GM18511 (cell line): Measurements from ENCODE around the gene ATMIN.

Source experiments
- ATAC-seq: cut with Tn5 transposase; IDR thresholded peaks from one replicate; pipeline ENCODE4 v1.9.1; 2021; ENCODE audit warnings: mild to moderate bottlenecking, moderate library complexity; ENCODE audit not compliant: unreplicated experiment

Gene ATMIN, protein sequence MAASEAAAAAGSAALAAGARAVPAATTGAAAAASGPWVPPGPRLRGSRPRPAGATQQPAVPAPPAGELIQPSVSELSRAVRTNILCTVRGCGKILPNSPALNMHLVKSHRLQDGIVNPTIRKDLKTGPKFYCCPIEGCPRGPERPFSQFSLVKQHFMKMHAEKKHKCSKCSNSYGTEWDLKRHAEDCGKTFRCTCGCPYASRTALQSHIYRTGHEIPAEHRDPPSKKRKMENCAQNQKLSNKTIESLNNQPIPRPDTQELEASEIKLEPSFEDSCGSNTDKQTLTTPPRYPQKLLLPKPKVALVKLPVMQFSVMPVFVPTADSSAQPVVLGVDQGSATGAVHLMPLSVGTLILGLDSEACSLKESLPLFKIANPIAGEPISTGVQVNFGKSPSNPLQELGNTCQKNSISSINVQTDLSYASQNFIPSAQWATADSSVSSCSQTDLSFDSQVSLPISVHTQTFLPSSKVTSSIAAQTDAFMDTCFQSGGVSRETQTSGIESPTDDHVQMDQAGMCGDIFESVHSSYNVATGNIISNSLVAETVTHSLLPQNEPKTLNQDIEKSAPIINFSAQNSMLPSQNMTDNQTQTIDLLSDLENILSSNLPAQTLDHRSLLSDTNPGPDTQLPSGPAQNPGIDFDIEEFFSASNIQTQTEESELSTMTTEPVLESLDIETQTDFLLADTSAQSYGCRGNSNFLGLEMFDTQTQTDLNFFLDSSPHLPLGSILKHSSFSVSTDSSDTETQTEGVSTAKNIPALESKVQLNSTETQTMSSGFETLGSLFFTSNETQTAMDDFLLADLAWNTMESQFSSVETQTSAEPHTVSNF

DNA sequence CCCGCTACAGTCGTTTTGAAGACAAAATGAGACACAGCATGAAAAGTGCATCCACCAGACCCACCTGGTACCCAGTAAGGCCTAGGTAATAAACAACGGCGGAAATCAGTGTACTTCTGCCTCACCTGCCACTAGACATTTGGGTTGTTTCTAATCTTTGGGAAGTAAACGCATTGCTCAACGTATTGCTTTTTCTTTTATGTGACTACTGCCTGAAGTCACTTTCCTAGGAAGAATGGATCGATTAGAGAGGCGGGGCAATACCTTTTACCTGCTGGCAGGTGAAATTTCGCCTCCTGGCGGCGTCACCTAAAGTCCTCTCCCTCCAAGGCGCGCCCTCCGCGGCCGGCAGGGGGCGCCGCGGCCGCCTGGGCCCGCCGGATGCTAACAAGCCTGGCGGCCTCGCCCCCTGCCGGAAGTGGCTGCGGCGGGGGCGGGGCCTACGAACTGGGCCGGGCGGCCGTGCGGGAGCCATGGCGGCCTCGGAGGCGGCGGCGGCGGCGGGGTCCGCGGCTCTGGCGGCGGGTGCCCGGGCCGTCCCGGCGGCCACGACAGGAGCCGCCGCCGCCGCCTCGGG is at the start of gene ATMIN:
ATMIN (plus strand) TSS at position 445 of the 577 bp plus-strand sequence; CDS start at position 474, 29 bp downstream.
- ATAC-seq, result peak; percentile 93

DNA sequence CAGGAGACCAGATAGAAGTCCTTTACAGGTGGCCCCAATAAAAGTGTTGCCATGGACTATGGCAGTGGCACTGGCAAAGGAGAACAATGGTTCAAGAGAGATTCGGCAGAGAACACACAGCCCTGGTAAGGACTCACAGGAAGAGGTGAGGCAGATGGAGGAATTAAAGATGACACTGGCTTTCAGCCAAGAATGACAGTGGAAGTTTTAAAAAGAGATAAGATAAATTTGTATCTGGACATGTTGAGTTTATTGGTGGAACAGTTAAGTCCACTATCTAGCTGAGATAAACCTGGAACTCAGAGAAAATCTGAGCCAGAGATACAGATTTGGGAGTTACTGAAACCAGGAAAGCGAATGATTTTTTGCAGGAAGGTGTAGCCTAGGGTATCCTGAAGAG is 49.1 kb upstream of the ATMIN start:
- ATAC-seq, result no peak

DNA sequence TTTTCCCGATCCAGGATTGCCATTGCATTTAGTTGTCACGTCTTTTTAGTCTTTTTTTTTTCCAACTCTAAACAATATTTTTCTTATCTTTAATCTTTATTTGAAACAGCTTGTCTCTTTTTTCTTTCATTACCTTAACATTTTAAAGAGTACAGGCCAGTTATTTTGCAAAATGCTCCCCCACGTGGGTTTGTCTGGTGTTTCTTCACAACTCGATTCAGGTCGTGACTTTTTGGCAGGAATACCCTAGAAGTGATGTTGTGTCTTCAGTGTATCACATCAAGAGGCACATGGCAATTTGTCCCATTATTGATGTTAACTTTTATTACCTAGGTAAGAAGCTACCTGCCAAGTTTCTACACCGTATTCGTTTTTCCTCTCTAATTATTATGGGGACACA is 46.9 kb upstream of the ATMIN start:
- no peak for ATAC-seq

DNA sequence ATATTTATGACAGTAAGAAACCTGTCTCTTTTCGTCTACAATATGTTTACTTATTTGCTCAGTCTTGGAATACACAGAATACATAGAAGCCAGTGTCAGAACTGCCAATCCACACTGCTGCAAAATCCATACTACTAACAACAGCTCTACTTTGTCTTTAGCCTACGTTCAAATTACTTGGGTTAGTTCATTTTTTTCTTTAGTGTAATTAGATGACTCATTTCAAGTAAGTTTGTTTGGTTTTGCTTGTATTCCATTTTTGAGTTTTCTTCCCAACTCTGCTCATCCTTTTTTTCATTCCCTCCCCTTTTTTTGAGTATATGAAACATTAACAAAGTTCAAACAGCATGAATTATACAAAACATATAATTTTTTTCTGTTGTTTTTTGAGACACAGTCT is 45.8 kb upstream of the ATMIN start:
- ATAC-seq, result no peak

DNA sequence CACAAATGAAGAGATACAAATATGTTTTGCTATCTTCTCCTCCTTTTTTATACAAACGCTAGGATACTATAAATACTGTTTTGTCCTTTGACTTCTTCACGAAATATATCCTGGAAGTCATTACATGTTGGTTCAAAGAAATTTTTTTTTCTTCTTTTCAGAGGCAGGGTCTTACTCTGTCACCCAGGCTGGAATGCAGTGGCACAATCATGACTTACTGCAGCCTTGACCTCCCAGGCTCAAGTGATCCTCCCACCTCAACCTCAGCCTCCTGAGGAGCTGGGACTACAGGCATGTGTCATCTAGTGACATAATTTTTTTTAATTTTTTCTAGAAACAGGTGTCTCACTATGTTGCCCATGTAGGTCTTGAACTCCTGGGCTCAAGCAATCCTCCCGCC is 45.1 kb upstream of the ATMIN start:
- ATAC-seq, result no peak

DNA sequence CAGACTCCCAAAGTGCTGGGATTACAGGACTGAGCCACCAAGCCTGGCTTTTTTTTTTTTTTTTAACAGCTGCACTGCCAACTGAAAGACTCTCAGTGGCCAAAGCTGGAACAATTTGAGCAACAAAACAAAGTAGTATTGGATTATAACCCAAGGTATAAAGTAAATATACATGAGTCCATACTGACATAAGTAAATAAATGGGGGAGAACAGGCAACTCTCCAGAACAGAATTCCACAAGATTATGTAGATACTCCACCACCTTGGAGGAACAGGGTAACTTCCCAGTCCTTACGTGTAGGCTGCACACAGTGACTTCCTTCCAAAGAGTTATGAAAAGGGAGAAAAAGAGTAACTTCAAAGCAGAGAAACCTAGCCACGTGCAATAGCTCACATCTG is 44.7 kb upstream of the ATMIN start:
- no peak for ATAC-seq

DNA sequence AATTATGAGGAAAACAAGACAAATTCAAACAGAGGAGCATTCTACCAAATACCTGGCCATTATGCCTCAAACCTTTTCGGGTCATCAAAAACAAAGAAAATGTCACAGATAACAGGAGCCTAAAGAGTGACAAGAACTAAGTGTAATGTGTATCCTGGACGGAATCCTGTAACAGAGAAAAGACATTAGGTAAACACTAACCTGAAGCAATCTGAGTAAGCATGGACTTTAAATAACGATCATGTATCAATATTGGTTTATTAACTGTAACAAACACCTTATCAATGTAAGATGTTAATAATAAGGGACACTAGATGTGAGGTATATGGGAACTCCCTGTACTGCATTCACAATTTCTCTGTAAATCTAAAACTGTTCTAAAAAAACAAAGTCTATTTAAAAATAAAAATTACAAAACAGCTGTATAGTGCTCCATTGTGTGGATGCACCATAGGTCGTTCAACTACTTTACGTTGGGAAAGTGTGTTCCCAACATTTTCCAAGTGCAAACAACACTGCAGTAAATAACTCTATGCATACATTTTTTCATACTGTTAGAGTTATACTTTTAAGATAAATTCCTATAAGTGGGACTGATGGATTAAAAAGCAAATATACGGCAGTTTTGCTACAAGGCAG is 43.7 kb upstream of the ATMIN start:
- no peak for ATAC-seq

DNA sequence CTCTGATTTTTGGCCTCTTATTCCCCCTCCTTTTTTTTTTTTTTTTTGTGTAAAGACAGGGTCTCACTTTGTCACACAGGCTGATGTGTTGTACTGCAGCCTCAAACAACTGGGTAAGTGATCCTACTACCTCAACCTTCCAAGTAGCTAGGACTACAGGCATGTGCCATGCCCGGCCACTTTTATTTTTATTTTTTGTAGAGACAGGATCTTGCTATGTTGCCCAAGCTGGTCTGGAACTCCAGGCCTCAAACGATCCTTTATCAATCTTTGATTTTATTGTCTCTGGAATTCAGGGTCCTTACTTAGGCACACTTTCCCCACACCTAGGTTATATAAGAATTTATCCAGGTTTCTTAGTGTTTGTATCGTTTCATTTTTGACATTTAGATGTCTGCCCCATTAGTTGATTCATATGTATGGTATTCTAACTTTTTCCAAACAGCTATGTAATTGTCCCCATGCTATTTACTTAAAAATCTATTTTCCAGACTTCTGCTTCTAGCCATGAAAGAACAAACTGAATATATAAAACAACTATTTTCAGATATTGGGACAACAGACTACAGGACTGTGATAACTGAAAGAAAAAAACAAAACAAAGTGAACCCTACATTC is 42.9 kb upstream of the ATMIN start:
- no peak for ATAC-seq

DNA sequence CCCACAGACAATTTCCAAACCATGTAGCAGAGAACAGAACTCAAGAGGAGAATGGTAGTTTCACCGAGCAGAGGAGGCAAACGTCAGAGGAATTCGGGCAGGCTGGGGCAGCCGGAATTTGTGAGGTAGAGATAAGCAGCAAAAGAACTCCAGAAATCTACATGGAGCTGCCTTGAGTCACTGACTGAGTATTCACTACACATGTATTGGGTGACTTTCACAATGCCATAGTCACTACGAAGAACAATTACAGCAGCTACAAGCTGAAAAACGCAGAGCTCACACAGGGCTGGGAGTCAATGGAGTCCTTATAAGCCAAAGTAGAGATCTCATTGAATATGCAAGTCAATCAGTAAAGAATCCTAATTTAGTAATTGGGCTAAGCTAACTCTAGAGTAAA is 42.3 kb upstream of the ATMIN start:
- no peak for ATAC-seq

DNA sequence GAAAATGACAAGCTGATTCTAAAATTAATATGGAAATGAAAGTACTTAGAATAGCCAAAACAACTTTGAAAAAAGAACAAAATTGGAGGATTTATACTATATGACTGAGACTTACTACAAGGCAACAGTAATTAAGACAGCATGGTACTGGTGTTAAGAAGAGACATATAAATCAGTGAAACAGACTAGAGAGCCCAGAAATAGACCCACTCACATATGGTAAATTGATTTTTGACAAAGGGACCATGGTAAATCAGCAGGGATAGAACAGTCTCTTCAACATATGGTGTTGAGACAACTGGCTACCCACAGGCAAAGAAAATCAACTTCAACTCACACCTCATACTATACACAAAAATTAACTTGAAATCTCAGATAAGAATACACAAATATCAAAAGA is 41.8 kb upstream of the ATMIN start:
- no peak for ATAC-seq

DNA sequence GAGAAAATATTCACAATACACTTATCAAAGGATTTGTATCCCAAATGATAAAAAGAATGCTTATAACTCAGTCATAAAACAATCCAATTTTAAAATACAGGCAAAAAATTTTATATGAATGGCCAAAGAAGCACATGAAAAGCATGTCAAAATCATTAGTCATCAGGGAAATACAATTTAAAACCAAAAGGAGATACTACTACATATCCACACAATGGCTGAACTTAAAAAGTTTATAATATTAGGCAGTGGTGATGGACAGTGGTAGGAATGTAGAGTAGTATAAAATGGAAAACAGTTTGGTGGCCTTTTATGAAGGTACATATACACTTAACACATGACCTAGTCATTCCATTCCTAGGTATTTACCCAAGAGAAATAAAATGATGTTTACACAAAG is 41.2 kb upstream of the ATMIN start:
- ATAC-seq, result no peak

DNA sequence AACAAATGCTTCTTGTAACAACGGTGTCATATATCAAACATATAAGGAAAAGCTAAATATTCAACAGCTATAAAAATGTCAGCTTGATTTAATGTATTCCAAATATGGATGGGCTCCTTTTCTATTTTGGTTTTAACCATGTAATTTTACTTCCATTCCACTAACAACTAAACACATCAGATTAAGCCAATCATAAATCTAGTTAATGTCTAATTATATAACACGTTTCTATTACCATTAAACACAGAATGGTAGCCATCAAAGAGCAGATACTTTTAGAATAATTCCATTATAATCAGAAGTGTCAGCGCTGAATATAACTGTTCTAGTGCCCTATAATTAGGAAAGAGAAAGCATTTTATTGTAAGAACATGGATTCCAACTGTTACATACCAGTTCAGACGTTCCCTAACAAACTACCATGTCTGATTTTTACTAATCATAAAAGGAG is 38.9 kb upstream of the ATMIN start:
- no peak for ATAC-seq

DNA sequence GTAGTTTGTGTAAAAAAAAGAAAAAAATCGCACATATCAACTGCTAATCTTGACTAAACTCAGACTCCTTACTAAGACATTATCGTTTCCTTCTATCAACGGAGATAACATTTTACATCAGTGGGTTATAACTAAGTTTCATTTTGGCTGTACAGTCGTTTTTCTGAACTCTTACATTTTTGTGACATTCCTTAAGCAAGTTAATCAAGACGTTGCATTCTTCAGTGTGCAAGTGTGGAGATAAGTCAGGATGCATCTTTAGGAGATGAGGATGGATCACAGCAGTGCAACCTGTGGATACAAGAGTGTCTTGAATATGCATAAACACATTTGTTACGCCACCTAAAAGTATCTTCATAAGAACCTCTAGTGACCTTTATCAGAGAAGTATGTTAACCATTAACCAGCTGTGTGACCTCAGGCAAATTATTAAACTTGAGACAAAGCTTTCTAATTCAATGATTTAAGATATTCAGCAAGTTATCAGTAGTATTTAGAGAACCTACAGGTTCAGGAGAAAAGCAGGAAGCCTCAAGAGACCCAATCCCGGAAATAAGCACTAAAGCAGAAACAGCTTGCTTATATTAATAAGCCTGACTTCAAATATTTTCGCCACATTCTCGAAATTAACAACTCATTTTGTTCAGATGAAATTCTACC is 38.4 kb upstream of the ATMIN start:
- ATAC-seq, result peak; percentile 74

DNA sequence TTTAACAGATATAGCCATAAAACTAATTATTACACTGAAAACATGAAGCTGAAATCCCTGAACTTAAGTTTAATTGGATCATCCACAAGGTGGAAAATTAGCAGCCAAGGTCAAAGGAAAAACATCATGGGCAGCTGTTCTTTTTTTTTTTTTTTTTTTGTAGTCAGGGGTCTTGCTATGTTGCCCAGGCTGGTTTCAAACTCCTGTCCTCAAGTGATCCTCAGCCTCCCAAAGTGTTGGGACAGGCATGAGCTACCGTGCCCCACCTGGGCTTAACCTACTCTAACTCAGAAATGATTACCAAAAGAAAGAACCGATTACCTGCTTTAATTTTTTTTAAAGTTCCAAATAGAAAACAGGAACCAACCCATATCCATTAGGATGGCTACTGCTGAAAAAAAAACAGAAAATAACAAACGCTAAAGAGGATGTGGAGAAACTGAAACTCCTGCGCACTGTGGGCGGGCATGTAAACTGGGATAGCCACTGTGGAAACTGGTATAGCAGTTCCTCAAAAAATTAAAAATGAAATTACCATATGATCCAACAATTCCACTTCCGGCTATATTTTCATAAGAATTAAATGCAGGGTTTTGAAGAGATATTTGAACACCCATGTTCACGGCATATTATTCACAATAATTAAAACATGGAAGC is 37.5 kb upstream of the ATMIN start:
- ATAC-seq, result no peak

DNA sequence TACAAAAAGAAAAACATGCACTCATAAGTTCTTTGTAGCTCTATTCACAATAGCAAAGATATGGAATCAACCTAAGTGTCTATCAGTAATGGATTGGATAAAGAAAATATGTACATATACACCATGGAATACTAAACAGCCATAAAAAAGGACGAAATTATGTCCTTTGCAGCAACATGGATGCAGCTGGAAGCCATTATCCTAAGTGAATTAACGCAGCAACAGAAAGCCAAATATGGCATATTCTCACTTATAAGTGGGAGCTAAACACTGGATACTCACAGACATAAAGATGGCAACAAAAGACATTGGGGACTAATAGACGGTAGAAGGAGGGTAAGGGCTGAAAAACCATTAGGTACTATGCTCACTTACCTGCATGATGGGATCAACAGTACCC is 34.8 kb upstream of the ATMIN start:
- no peak for ATAC-seq

DNA sequence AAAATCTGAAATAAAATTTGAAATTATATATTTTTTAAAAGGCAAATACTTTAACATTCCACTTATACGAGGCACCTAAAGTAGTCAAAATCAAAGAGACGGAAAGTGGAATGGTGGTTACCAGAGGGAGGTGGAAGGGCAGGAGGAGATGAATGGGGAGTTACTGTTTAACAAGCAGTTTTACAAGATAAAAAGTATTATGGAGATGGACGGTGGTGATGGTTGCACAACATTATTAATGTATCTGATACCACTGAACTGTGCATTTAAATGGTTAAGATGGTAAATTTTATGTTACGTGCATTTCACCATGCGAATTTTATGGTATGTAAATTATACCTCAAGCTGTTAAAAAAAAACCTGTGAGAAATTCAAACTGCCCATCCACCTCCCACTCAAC is 34.3 kb upstream of the ATMIN start:
- no peak for ATAC-seq

DNA sequence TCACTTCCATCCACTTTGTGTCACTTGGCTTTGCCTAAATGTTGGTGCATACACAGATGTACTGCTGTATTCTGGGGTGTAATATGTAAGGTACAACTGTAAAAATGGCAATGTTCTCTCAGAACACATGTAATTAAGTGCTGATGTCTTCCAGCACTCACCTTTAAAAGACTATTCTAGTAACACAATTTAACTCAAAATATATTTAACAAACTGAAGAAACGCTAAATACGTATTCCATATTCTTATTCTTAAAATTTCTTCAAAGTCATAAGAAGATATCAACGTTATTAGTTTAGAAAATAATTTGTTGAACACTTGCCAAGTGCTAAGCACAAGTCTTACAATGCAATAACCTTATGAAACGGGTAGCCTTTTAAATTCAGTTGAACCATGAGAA is 32.6 kb upstream of the ATMIN start:
- ATAC-seq, result no peak

DNA sequence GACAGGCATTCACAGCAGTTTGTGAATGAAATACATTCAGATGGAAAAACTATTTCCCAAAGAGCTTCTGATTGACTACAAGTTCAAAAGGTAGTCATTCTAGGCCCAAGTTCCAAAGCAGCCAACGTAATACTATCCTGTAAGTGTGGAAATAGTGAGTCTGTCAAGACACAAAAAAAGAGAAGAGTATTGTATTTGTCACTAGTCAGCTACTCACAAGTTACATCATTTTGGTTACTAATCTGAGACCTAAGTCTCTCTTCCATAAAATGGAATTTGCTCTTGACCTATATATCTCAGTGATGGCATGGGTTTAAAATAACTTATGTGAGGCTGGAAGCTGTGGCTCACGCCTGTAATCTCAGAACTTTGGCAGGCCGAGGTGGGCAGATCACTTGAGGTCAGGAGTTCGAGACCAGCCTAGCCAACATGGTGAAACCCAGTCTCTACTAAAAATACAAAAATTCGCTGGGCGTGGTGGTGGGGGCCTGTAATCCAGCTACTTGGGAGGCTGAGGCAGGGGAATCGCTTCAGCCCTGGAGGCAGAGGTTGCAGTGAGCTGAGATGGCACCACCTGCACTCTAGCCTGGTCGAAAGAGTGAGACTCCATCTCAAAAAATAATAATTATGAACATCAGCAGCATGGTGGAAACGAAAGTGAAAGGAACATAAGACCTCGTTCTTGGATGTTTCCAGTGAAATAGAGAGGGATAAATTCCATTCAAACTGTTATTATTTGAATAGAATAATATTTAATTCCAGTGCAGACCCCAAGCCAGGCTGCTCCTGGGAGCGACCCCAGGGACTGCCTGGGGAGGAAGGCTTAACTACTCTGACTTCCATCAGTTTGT is 31.8 kb upstream of the ATMIN start:
- ATAC-seq, result no peak
